BJ (cell line): ENCODE results near the gene SYCN. TPM values are rescaled to one million over a fixed set of nuclear protein-coding genes. Genes with fewer than 3 reads are reported as not detected.

Source experiments
- CTCF ChIA-PET: fragments of 350-600 bp; formaldehyde crosslinking; extraction: SDS; loops from one replicate; lab custom pipeline; 2021; ENCODE audit warnings: antibody characterized with exemption, inconsistent platforms; lab: Yijun Ruan, JAX
- POLR2A ChIA-PET: fragments of 300-600 bp; sonication (Branson Sonifier 250); formaldehyde crosslinking; extraction: SDS; loops from one replicate; lab custom pipeline; 2021; ENCODE audit warnings: antibody characterized with exemption; lab: Charles Lee
- DNase-seq: peaks from one replicate; pipeline ENCODE4 v3.0.0-alpha.2; 2011; ENCODE audit warnings: low read depth
- H3K27me3 ChIP-seq: 2 replicates; pipeline ENCODE4 v1.6.0; 2011; ENCODE audit warnings: low read length; ENCODE audit not compliant: control insufficient read depth, insufficient read depth
- H3K36me3 ChIP-seq: 2 replicates; pipeline ENCODE4 v1.5.1; 2011; ENCODE audit warnings: low read length; ENCODE audit not compliant: control insufficient read depth, insufficient read depth
- H3K4me3 ChIP-seq: 2 replicates; pipeline ENCODE4 v1.5.1; 2011; ENCODE audit warnings: low read depth, mild to moderate bottlenecking, control low read depth, low read length
- polyA plus RNA-seq: library from polyadenylated mRNA; depleted of rRNA; stranded (reverse); fragments of >200 nt; gene quantifications from 2 replicates; pipeline ENCODE4 v1.2.3, GENCODE V29; 2011
- TF ChIP-seq, protein P1 (sequence below): IDR thresholded peaks from 2 replicates; pipeline ENCODE4 v1.5.1; 2011; ENCODE audit warnings: low read depth, mild to moderate bottlenecking, control low read depth, inconsistent platforms, low read length, moderate library complexity; ENCODE audit not compliant: insufficient read depth

Gene SYCN
- polyA plus RNA-seq, 1 experiment, result not detected

DNA sequence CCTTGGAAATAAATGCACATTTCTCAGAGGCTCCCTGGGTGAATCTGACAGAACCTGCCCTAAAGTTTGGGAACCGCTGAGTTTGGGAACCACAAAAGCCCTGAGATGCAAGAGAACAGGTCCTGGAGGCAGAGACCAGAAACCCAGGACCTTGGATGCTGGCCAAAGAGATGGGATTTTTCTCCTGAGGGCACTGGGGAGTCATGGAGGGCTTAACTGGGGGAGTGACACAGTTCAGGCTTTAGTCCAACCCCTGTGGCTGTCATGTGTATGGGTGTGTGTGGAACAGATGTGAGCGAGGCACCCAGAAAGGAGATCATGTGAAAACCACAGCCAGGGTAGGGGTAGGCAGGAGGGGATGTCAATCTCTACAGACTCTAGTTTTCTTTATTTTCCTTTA is 11.2 kb downstream of the SYCN start:
- no peak for DNase-seq
- peaks cover 20% of the 10 kb centered on the region for H3K27me3 ChIP-seq
- ChIA-PET POLR2A (interaction anchor here (0.7 kb wide), 1 partner anchor 106 kb away, joined by 6 read pairs; no protein-coding TSS in a partner anchor), CTCF (no interaction called here)
- H3K36me3 ChIP-seq, result no peaks in the 10 kb centered on the region
- TF ChIP-seq, protein P1, sequence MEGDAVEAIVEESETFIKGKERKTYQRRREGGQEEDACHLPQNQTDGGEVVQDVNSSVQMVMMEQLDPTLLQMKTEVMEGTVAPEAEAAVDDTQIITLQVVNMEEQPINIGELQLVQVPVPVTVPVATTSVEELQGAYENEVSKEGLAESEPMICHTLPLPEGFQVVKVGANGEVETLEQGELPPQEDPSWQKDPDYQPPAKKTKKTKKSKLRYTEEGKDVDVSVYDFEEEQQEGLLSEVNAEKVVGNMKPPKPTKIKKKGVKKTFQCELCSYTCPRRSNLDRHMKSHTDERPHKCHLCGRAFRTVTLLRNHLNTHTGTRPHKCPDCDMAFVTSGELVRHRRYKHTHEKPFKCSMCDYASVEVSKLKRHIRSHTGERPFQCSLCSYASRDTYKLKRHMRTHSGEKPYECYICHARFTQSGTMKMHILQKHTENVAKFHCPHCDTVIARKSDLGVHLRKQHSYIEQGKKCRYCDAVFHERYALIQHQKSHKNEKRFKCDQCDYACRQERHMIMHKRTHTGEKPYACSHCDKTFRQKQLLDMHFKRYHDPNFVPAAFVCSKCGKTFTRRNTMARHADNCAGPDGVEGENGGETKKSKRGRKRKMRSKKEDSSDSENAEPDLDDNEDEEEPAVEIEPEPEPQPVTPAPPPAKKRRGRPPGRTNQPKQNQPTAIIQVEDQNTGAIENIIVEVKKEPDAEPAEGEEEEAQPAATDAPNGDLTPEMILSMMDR, result no peak
- H3K4me3 ChIP-seq, result no peak overlapping the region

DNA sequence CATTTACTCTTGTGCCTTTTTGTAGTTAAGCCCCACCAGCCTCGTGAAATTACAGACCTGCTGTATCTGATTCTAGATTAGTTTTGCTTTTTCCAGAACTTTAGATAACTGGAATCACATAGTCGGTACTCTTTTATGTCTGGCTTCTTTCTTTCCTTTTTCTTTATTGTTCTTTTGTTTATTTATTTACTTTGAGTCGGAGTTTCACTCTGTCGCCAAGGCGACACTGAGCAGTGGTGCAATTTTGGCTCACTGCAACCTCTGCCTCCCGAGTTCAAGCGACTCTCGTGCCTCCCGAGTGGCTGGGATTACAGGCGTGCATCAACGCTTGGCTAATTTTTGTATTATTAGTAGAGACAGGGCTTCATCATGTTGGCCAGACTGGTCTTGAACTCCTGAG is 13.3 kb downstream of the SYCN start:
- H3K27me3 ChIP-seq, result peaks cover 6% of the 10 kb centered on the region
- no peak for DNase-seq
- TF ChIP-seq, protein P1, result no peak
- CTCF ChIA-PET, result interaction anchor here (0.6 kb wide), 1 partner anchor 83 kb away, joined by 3 read pairs; no protein-coding TSS in a partner anchor
- no peaks in the 10 kb centered on the region for H3K36me3 ChIP-seq
- POLR2A ChIA-PET, result no interaction called here
- H3K4me3 ChIP-seq, result no peak overlapping the region

DNA sequence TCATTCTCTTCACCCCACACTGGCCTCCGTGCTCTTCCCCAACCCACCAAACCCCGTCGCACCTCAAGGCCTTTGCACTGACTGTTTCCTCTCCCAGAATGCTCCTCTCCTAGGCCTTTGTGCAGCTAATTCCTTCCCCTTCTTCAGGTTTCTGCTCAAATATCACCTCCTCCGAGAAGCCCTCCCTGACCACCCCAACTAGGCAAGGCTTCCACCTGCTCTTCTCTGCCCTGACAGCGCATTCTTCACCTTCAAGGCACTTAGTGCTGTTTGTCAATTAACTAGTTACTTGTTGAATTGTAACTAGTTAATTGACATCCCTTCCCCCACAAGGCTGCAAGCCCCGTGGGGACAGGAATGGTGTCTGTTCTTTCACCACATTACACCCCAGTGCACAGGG is 15.1 kb downstream of the SYCN start:
- no peak for DNase-seq
- CTCF ChIA-PET, result interaction anchor here (1.0 kb wide), 1 partner anchor 10 kb away, joined by 4 read pairs; no protein-coding TSS in a partner anchor
- Histone ChIP-seq H3K4me3 (no peak overlapping the region), H3K36me3 (no peaks in the 10 kb centered on the region), H3K27me3 (peaks cover 2% of the 10 kb centered on the region; the same call in 1 of the 2 replicates)
- POLR2A ChIA-PET, result no interaction called here
- TF ChIP-seq, protein P1, result no peak

DNA sequence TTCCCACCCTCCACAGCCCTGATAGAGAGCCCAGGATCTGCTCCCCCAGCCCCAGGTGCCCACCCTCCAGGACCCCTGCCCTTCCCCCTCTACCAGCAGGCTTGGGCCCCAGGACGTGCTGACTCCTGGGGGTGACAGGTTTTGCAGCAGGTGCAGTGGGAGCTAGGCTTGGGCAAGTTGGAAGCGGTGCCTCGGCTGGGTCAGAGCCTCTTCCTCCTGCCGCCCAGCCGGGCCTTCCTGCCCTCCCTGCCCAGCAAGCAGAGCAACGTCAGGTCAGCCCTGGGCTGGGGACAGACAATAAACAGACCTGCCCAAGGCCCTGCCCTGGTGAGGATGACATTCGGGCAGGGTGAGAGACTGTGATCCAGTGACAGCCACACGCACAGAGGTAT is 16.5 kb downstream of the SYCN start:
- TF ChIP-seq, protein P1, result no peak
- H3K4me3 ChIP-seq, result no peak overlapping the region
- ChIA-PET CTCF (interaction anchor here (0.6 to 2.4 kb wide), 6 partner anchors 8 to 220 kb away, joined by 3 to 15 read pairs (median 4); partner anchors contain the start of genes NCCRP1 and PAK4), POLR2A (no interaction called here)
- no peaks in the 10 kb centered on the region for H3K27me3 ChIP-seq
- DNase-seq, result no peak
- H3K36me3 ChIP-seq, result no peaks in the 10 kb centered on the region

DNA sequence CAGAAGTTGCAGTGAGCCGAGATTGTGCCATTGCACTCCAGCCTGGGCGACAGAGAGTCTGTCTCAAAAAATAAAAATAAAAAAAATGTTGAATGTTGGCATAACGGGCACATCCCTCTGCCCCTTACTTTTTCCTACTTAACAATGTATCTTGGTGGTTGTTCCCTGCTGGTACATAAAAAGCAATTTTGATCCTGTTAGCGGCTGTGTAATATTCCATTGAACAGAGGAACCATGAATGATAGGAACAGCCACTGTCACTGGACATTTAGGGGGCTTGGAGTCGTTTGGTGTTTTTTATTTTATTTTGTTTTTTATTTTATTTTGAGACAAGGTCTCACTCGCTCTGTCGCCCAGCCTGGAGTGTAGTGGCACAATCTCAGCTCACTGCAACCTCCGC is 17.7 kb downstream of the SYCN start:
- Histone ChIP-seq H3K4me3 (no peak overlapping the region), H3K36me3 (no peaks in the 10 kb centered on the region), H3K27me3 (no peaks in the 10 kb centered on the region)
- DNase-seq, result no peak
- CTCF ChIA-PET, result interaction anchor here (0.7 to 2.4 kb wide), 8 partner anchors 10 to 148 kb away, joined by 3 to 15 read pairs (median 5); partner anchors contain the start of genes NCCRP1 and PAK4
- TF ChIP-seq, protein P1, result no peak
- POLR2A ChIA-PET, result no interaction called here
